ENCODE measurements around the gene RNF13.
"Not testable (repeated sequence)": the region's sequence is repeated elsewhere in the genome, so short reads cannot be mapped to it uniquely, and the experiment has no call there.

Gene RNF13

GRCh38 chr3:149958171-149958796, 145.3 kb downstream of the RNF13 start:
- no peak for DNase-seq (ENCODE audit: low spot score)

GRCh38 chr3:149959443-149959842, 146.4 kb downstream of the RNF13 start:
- no peak for DNase-seq (ENCODE audit: low spot score)

- DNase-seq (ENCODE audit: low spot score): no peak
Measured at GRCh38 chr3:149963485-149963884, 150.5 kb downstream of the RNF13 start.

GRCh38 chr3:149964291-149964690, 151.3 kb downstream of the RNF13 start:
- peak; percentile 39 for DNase-seq (ENCODE audit: low spot score)

- no peak for DNase-seq (ENCODE audit: low spot score)
Measured at GRCh38 chr3:149965278-149965677, 152.3 kb downstream of the RNF13 start.

- peak; percentile 16 for DNase-seq (ENCODE audit: low spot score)
Measured at GRCh38 chr3:149967086-149967685, 154.2 kb downstream of the RNF13 start.

- no peak for DNase-seq (ENCODE audit: low spot score)
Measured at GRCh38 chr3:149968216-149968615, 155.2 kb downstream of the RNF13 start.

- DNase-seq (ENCODE audit: low spot score): peak; percentile 70
Measured at GRCh38 chr3:149969110-149969939, 156.3 kb downstream of the RNF13 start.

GRCh38 chr3:149969940-149970715, 157.1 kb downstream of the RNF13 start:
- peak; percentile 78 for DNase-seq (ENCODE audit: low spot score)

- DNase-seq (ENCODE audit: low spot score): peak; percentile 93
Measured at GRCh38 chr3:149970716-149971402, 157.8 kb downstream of the RNF13 start, which contains the start of gene PFN2. TSS of gene PFN2 (minus strand) at chr3:149970895. CDS start at chr3:149970856, 39 bp downstream.

- no peak for DNase-seq (ENCODE audit: low spot score)
Measured at GRCh38 chr3:149971403-149972075, 158.5 kb downstream of the RNF13 start.

- DNase-seq (ENCODE audit: low spot score): no peak
Measured at GRCh38 chr3:149975919-149976318, 162.9 kb downstream of the RNF13 start.

- DNase-seq (ENCODE audit: low spot score): no peak
Measured at GRCh38 chr3:149977386-149977785, 164.4 kb downstream of the RNF13 start.

GRCh38 chr3:149981979-149982378, 169.0 kb downstream of the RNF13 start:
- DNase-seq (ENCODE audit: low spot score): not testable (repeated sequence)

GRCh38 chr3:149983053-149983452, 170.0 kb downstream of the RNF13 start:
- not testable (repeated sequence) for DNase-seq (ENCODE audit: low spot score)

GRCh38 chr3:149983628-149984027, 170.6 kb downstream of the RNF13 start:
- no peak for DNase-seq (ENCODE audit: low spot score)

GRCh38 chr3:149989307-149989706, 176.3 kb downstream of the RNF13 start:
- DNase-seq (ENCODE audit: low spot score): no peak

- DNase-seq (ENCODE audit: low spot score): no peak
Measured at GRCh38 chr3:149990423-149990948, 177.5 kb downstream of the RNF13 start.

- no peak for DNase-seq (ENCODE audit: low spot score)
Measured at GRCh38 chr3:149992416-149993058, 179.5 kb downstream of the RNF13 start.

- DNase-seq (ENCODE audit: low spot score): no peak
Measured at GRCh38 chr3:149998946-149999345, 185.9 kb downstream of the RNF13 start.
